Testis (tissue), 2 donors: Measurements from ENCODE around the gene MYBPHL.

Source experiments
- POLR2A ChIP-seq: fragments of 450-650 bp; IDR thresholded peaks from one replicate; pipeline ENCODE4 v1.6.1; 2017; ENCODE audit warnings: antibody characterized with exemption, mild to moderate bottlenecking, moderate library complexity
- TF ChIP-seq, protein P1 (sequence below), 3 experiments: fragments of 450-650 bp in 2 of 3; fragments of 200-600 bp in 1 of 3; sonication (generic) in 1 of 3; IDR thresholded peaks; one replicate each; pipeline ENCODE4 v1.5.1; 2016 to 2019; ENCODE audit warnings: antibody characterized with exemption in 3 of 3, mild to moderate bottlenecking in 2 of 3, moderate library complexity in 1 of 3

DNA sequence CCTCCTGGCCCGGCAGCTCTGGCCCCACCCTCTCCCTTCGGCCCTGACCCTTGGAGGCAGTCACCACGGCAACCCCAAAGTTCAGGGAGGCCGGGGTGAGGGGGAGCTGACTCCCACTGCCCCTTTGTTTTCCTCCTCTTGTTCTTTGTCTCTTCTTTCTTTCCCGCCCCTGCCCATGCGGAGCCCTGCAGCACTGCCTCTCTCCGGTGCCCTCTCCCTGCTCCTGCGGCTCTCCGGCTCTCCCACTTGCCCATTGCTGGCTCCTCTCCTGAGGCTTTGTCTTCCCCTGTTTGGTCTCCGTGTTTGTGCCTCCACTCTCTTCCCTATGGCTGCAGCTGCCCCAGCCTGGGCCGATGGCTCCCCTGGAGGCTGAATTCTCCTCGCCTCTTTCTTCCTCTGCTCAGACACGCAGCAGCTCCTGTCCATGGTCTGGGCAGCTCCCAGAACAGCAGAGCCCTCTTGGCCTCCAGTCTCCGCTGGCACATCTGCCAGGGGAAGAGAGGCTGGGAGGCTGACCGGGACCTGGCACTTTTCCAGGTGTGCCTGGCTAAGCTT is 51.6 kb downstream of the MYBPHL start:
- TF ChIP-seq, protein P1, sequence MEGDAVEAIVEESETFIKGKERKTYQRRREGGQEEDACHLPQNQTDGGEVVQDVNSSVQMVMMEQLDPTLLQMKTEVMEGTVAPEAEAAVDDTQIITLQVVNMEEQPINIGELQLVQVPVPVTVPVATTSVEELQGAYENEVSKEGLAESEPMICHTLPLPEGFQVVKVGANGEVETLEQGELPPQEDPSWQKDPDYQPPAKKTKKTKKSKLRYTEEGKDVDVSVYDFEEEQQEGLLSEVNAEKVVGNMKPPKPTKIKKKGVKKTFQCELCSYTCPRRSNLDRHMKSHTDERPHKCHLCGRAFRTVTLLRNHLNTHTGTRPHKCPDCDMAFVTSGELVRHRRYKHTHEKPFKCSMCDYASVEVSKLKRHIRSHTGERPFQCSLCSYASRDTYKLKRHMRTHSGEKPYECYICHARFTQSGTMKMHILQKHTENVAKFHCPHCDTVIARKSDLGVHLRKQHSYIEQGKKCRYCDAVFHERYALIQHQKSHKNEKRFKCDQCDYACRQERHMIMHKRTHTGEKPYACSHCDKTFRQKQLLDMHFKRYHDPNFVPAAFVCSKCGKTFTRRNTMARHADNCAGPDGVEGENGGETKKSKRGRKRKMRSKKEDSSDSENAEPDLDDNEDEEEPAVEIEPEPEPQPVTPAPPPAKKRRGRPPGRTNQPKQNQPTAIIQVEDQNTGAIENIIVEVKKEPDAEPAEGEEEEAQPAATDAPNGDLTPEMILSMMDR (IDR thresholded peaks at IDR 0.05) = no peak
- no peak for TF ChIP-seq POLR2A
